B cell (primary cell): ENCODE measurements around the gene ATIC.

Experiments used
- CTCF ChIP-seq: fragments of 200-600 bp; IDR thresholded peaks from one replicate; pipeline ENCODE4 v1.8.0; 2022; ENCODE audit warnings: antibody characterized with exemption, mild to moderate bottlenecking
- EZH2 ChIP-seq: IDR thresholded peaks from 2 replicates; pipeline ENCODE4 v1.6.1; 2012; ENCODE audit warnings: borderline replicate concordance, low read depth, mild to moderate bottlenecking, moderate library complexity, low read length; ENCODE audit not compliant: insufficient read depth, poor library complexity, severe bottlenecking

- TF ChIP-seq CTCF, result no peak
- no peak for TF ChIP-seq EZH2
Observed at GRCh38 chr2:215364157-215365155, 52.6 kb downstream of the ATIC start.
